ENCODE data around the gene PARP2. TPM values are rescaled to one million over a fixed set of nuclear protein-coding genes. Genes with fewer than 3 reads are reported as not detected.

The PARP2 gene
- total RNA-seq, 1 experiment from 2014 or later = 28.6 TPM

GRCh38 chr14:20384886-20385285 lies 41.5 kb downstream of the PARP2 start:
- DNase-seq = no peak
- H3K4me3 Mint-ChIP-seq (ENCODE audit: low read depth, unreplicated experiment) = no peak overlapping the region
- H3K4me1 Mint-ChIP-seq (ENCODE audit: low read depth, unreplicated experiment) = no peaks in the 10 kb centered on the region
- no TSS peak for BruUV-seq (replicated peaks)
- no peak overlapping the region for H3K27ac Mint-ChIP-seq (ENCODE audit: unreplicated experiment)
- intact Hi-C loops (cut with micrococcal nuclease; ENCODE audit: unreplicated experiment) = no loop called here
- peaks cover 28% of the 10 kb centered on the region for H3K36me3 Mint-ChIP-seq (ENCODE audit: insufficient read depth, unreplicated experiment)
- H3K9me3 Mint-ChIP-seq (ENCODE audit: low read depth, unreplicated experiment) = no peaks in the 10 kb centered on the region
- no peak for TF ChIP-seq CTCF (IDR thresholded peaks at IDR 0.05; ENCODE audit: unreplicated experiment)
- CTCF ChIA-PET = interaction anchor here (0.6 to 0.9 kb wide), 3 partner anchors 34 to 57 kb away, joined by 3 to 13 read pairs (median 3); partner anchors contain the start of gene PARP2
- no peaks in the 10 kb centered on the region for H3K27me3 Mint-ChIP-seq (ENCODE audit: unreplicated experiment)

DNA sequence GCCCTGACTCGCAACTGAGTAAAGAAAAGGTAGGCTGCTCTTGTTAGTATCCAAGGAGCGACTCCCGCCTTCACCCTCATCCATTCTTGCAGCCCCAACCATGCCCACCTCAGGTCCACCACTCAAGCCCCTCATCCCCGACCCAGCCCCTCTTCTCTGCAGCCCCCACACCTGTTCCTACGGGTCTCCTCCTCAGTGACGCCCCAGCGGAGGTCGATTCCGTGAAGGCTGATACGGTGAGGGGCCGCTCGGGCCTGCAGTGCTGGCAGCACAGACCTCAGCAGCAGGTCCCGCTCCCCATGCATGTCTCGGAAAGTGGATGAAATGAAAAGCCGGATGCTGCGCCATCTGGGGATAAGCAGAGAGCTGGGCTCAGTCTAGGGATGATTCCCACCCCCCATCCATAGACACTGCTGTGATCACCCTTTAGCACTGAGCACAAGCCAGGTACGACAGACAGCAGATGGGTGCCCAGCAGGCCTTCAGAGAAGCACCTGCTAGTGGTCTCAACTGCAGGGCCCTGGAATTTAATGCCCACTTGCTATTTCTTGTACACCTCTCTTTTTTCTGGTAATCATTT lies 42.9 kb downstream of the PARP2 start:
- peaks cover 22% of the 10 kb centered on the region for H3K36me3 Mint-ChIP-seq (ENCODE audit: insufficient read depth, unreplicated experiment)

DNA sequence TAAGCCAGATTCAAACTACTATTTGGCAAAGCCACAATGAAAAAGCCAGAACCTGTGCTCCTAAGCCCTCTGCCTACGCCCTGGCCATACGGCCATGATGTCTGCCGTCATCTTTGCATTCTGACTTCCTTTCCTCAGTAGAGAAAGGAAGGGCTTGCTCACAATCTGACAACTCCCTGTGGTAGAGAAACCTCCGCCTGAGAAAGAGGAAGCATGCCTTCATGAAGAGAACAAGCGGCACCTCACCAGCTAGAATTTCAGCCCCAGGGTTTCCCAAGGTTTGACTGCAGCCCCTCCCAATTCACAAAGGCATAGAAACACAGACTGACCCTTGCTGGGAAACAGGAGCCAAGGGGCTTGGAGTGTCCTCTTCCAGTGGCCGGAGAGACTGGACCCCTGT lies 44.1 kb downstream of the PARP2 start:
- no peaks in the 10 kb centered on the region for H3K27me3 Mint-ChIP-seq (ENCODE audit: unreplicated experiment)
- TF ChIP-seq CTCF (IDR thresholded peaks at IDR 0.05; ENCODE audit: unreplicated experiment) = no peak
- no peak overlapping the region for H3K4me3 Mint-ChIP-seq (ENCODE audit: low read depth, unreplicated experiment)
- H3K36me3 Mint-ChIP-seq (ENCODE audit: insufficient read depth, unreplicated experiment) = peaks cover 18% of the 10 kb centered on the region
- H3K4me1 Mint-ChIP-seq (ENCODE audit: low read depth, unreplicated experiment) = no peaks in the 10 kb centered on the region
- CTCF ChIA-PET = no interaction called here
- BruUV-seq (replicated peaks) = no TSS peak
- DNase-seq = no peak
- intact Hi-C loops (cut with micrococcal nuclease; ENCODE audit: unreplicated experiment) = no loop called here
- no peaks in the 10 kb centered on the region for H3K9me3 Mint-ChIP-seq (ENCODE audit: low read depth, unreplicated experiment)
- no peak overlapping the region for H3K27ac Mint-ChIP-seq (ENCODE audit: unreplicated experiment)

More for the DNA sequence above, 42.9 kb downstream of the PARP2 start:
- DNase-seq = no peak
- no TSS peak for BruUV-seq (replicated peaks)
- no peak for TF ChIP-seq CTCF (IDR thresholded peaks at IDR 0.05; ENCODE audit: unreplicated experiment)
- no peaks in the 10 kb centered on the region for H3K27me3 Mint-ChIP-seq (ENCODE audit: unreplicated experiment)
- CTCF ChIA-PET = no interaction called here
- H3K4me3 Mint-ChIP-seq (ENCODE audit: low read depth, unreplicated experiment) = no peak overlapping the region
- H3K9me3 Mint-ChIP-seq (ENCODE audit: low read depth, unreplicated experiment) = no peaks in the 10 kb centered on the region
- no peaks in the 10 kb centered on the region for H3K4me1 Mint-ChIP-seq (ENCODE audit: low read depth, unreplicated experiment)
- intact Hi-C loops (cut with micrococcal nuclease; ENCODE audit: unreplicated experiment) = no loop called here
- no peak overlapping the region for H3K27ac Mint-ChIP-seq (ENCODE audit: unreplicated experiment)

DNA sequence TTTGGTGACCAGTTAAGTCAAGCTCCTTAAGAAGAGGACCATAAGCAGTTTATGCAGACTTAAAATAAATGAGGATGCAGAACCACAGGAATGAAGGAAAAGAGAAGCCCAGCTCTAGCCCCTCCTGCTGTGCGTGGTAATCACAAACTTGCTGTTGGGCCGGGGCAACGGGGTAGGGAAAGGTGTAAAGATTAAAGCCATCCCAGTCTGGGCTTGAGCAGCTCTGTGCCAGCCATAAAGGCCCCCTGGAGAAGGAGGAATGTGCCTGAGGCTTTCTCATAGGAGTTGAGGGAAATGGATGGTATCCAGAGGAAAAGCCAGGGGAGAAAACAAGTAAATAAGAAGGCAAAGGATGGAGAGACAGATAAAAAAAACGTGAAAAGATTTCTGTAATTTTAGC lies 44.7 kb downstream of the PARP2 start:
- no TSS peak for BruUV-seq (replicated peaks)
- H3K4me1 Mint-ChIP-seq (ENCODE audit: low read depth, unreplicated experiment) = no peaks in the 10 kb centered on the region
- intact Hi-C loops (cut with micrococcal nuclease; ENCODE audit: unreplicated experiment) = no loop called here
- peaks cover 18% of the 10 kb centered on the region for H3K36me3 Mint-ChIP-seq (ENCODE audit: insufficient read depth, unreplicated experiment)
- H3K9me3 Mint-ChIP-seq (ENCODE audit: low read depth, unreplicated experiment) = no peaks in the 10 kb centered on the region
- CTCF ChIA-PET = interaction anchor here (0.6 kb wide), 1 partner anchor 1184 kb away, joined by 4 read pairs; no protein-coding TSS in a partner anchor
- DNase-seq = no peak
- H3K27ac Mint-ChIP-seq (ENCODE audit: unreplicated experiment) = no peak overlapping the region
- H3K4me3 Mint-ChIP-seq (ENCODE audit: low read depth, unreplicated experiment) = no peak overlapping the region
- no peaks in the 10 kb centered on the region for H3K27me3 Mint-ChIP-seq (ENCODE audit: unreplicated experiment)
- no peak for TF ChIP-seq CTCF (IDR thresholded peaks at IDR 0.05; ENCODE audit: unreplicated experiment)

All from Calu3 (cell line).